ENCODE data around the gene TMC7. TPM values are rescaled to one million over a fixed set of nuclear protein-coding genes. Genes with fewer than 3 reads are reported as not detected.

The TMC7 gene
- total and polyA plus RNA-seq, 2 of the 13 experiments (the other 11 are each of a cell fraction or from before 2014, with no cell fraction given), result 1.2 to 5.1 TPM

DNA sequence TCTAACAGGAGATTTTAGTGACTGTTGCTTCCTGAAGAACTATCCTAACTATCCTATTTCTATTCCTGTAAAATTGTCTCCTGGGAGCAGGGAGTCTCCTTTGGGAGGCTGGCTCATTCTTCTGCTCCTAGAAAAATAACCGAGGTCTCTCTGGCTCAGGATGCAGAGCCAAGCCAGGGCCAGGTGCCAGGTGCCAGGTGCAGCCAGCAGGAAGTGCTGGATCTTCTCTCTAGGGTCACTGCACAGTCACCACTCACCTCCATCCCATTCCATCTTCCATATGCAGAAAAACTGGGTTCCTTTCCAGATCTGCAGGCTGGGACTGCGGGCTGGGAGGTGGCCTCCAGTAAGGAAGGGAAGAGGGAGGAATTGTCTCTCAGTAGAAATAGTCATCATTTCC lies 3.8 kb upstream of the TMC7 start (continued):
- TF ChIP-seq, protein P1, sequence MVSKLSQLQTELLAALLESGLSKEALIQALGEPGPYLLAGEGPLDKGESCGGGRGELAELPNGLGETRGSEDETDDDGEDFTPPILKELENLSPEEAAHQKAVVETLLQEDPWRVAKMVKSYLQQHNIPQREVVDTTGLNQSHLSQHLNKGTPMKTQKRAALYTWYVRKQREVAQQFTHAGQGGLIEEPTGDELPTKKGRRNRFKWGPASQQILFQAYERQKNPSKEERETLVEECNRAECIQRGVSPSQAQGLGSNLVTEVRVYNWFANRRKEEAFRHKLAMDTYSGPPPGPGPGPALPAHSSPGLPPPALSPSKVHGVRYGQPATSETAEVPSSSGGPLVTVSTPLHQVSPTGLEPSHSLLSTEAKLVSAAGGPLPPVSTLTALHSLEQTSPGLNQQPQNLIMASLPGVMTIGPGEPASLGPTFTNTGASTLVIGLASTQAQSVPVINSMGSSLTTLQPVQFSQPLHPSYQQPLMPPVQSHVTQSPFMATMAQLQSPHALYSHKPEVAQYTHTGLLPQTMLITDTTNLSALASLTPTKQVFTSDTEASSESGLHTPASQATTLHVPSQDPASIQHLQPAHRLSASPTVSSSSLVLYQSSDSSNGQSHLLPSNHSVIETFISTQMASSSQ (IDR thresholded peaks at IDR 0.05; ENCODE audit: low read depth), result no peak
- TF ChIP-seq, protein P1 (CRISPR knock-in tag; IDR thresholded peaks at IDR 0.05; ENCODE audit: borderline replicate concordance), result no peak
- TF ChIP-seq, protein P2, sequence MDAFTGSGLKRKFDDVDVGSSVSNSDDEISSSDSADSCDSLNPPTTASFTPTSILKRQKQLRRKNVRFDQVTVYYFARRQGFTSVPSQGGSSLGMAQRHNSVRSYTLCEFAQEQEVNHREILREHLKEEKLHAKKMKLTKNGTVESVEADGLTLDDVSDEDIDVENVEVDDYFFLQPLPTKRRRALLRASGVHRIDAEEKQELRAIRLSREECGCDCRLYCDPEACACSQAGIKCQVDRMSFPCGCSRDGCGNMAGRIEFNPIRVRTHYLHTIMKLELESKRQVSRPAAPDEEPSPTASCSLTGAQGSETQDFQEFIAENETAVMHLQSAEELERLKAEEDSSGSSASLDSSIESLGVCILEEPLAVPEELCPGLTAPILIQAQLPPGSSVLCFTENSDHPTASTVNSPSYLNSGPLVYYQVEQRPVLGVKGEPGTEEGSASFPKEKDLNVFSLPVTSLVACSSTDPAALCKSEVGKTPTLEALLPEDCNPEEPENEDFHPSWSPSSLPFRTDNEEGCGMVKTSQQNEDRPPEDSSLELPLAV (CRISPR knock-in tag; conservative IDR thresholded peaks at IDR 0.05; ENCODE audit: low read depth), result no peak

DNA sequence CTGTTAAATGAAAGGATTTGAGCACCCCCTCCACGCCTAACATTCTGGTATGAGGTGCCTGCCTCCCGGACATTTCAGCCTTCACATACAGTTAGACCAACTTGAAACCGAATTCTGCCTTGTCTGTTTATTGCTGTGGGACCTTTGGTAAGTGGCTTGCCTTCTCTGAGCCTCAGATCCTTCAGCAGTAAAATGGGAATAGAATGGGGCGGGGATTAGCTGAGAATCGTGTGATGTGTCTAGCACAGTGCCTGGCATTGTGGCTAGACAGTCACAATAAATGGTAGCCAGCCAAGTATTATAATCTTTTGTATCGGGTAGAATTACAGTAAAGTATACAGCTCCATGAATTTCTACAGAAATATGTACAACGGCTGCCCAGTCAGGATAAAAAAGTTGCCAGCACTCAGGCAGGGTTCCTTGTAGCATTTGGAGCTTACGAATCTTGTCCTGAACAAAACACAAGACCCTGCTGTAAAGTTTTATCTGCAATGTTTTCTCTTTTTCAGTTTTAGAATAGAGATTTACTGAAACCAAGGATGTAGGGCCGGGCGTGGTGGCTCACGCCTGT lies 786 bp downstream of the TMC7 start:
- peaks cover 0 to 13% of the 10 kb centered on the region in 2 experiments; a peak in 2 of 5 replicates for H3K27me3 ChIP-seq (ENCODE audit: control insufficient read depth in 1 of 2, insufficient read depth in 2 of 2, low read length in 2 of 2)
- CTCF ChIA-PET (ENCODE audit: low intra/inter-chr PET ratio, low total read pairs), result interaction anchor here (1.0 to 7.5 kb wide), 11 partner anchors 16 to 391 kb away, joined by 3 to 172 read pairs (median 9); partner anchors contain the start of gene COQ7
- ATAC-seq, result no peak
- POLR2A ChIA-PET, result interaction anchor here (0.9 to 3.8 kb wide), 5 partner anchors 14 to 194 kb away, joined by 3 to 16 read pairs (median 11); partner anchors contain the start of genes COQ7 and RPS15A
- H2AFZ ChIP-seq (ENCODE audit: low read length), result peak overlapping the region; percentile 47
- intact Hi-C loops (cut with micrococcal nuclease; ENCODE audit: unreplicated experiment), result no loop called here
- H3K9me3 ChIP-seq (ENCODE audit: low read length), result no peaks in the 10 kb centered on the region
- FAIRE-seq, result no peak
- H3K4me3 ChIP-seq (replicated peaks in 1 of 3; ENCODE audit: insufficient read depth in 1 of 3, low read depth in 2 of 3, low read length in 3 of 3), result peak overlapping the region; percentile 60 to 85 (median 79)
- in situ Hi-C loops (cut with HindIII; ENCODE audit: extremely low pct_ligation_motif_present, low pct_unique_long_range_greater_than_20kb), result loop anchor here (5.0 to 10.0 kb wide), 3 partner anchors 33 to 390 kb away; no protein-coding TSS in a partner anchor
- TSS peak; percentile 74 for BruUV-seq (replicated peaks)
- H3K36me3 ChIP-seq (replicated peaks in 1 of 2; ENCODE audit: control insufficient read depth in 1 of 2, insufficient read depth in 2 of 2, low read length in 2 of 2), result no peaks in the 10 kb centered on the region
- H3K9ac ChIP-seq (ENCODE audit: insufficient read depth, low read depth, low read length), result peak overlapping the region; percentile 77
- H4K20me1 ChIP-seq (ENCODE audit: insufficient read depth, low read length), result no peaks in the 10 kb centered on the region; the same call in 1 of the 2 replicates
- no peak for DNase-seq (ENCODE audit: low spot score)
- peak overlapping the region; percentile 99 for H3K4me2 ChIP-seq (ENCODE audit: low read depth, low read length)
- no peaks in the 10 kb centered on the region for H3K79me2 ChIP-seq (ENCODE audit: insufficient read depth, low read length)
- no peak overlapping the region for H3K27ac ChIP-seq (ENCODE audit: extremely low read length, insufficient read depth, low read length)
- H3K4me1 ChIP-seq (ENCODE audit: insufficient read depth, low read length), result peaks cover 46% of the 10 kb centered on the region
- 57% methylated on average over 11 of the region's 11 CpGs for WGBS (ENCODE audit: low lambda C conversion rate)
- TF ChIP-seq HIVEP1 (CRISPR knock-in tag; IDR thresholded peaks at IDR 0.05) (0 out of 2 replicates have a peak, but pooled peaks have one; percentile 6), ZMYM3 (CRISPR knock-in tag; IDR thresholded peaks at IDR 0.05) (peak; percentile 98), HDAC2 (CRISPR knock-in tag; IDR thresholded peaks at IDR 0.05) (peak; percentile 59; the same call in 1 of the 2 replicates), ZFP36 (IDR thresholded peaks at IDR 0.05; ENCODE audit: borderline replicate concordance, low read depth, low read length, partially characterized antibody) (peak; percentile 85), FOXA1 (IDR thresholded peaks at IDR 0.05) (no peak), FOXA1 (CRISPR knock-in tag; IDR thresholded peaks at IDR 0.05) (0 out of 2 replicates have a peak, but pooled peaks have one; percentile 13), RCOR2 (CRISPR knock-in tag; IDR thresholded peaks at IDR 0.05) (peak; percentile 92), ADNP (CRISPR knock-in tag; IDR thresholded peaks at IDR 0.05) (peak; percentile 56; the same call in 1 of the 2 replicates), JDP2 (CRISPR knock-in tag; IDR thresholded peaks at IDR 0.05; ENCODE audit: borderline replicate concordance) (no peak), ZNF343 (CRISPR knock-in tag; IDR thresholded peaks at IDR 0.05) (0 out of 2 replicates have a peak, but pooled peaks have one; percentile 16), ZBTB1 (CRISPR knock-in tag; IDR thresholded peaks at IDR 0.05; ENCODE audit: borderline replicate concordance) (no peak)
- TF ChIP-seq, protein P3, sequence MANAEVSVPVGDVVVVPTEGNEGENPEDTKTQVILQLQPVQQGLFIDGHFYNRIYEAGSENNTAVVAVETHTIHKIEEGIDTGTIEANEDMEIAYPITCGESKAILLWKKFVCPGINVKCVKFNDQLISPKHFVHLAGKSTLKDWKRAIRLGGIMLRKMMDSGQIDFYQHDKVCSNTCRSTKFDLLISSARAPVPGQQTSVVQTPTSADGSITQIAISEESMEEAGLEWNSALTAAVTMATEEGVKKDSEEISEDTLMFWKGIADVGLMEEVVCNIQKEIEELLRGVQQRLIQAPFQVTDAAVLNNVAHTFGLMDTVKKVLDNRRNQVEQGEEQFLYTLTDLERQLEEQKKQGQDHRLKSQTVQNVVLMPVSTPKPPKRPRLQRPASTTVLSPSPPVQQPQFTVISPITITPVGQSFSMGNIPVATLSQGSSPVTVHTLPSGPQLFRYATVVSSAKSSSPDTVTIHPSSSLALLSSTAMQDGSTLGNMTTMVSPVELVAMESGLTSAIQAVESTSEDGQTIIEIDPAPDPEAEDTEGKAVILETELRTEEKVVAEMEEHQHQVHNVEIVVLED (CRISPR knock-in tag; IDR thresholded peaks at IDR 0.05; ENCODE audit: borderline replicate concordance), result no peak
